ENCODE results near the gene PANK4. TPM values are rescaled to one million over a fixed set of nuclear protein-coding genes. Genes with fewer than 3 reads are reported as not detected.
A peak's percentile ranks its signal among the peaks of the same experiment; 100 is the strongest.

PANK4 gene
- total and polyA plus RNA-seq, 9 of the 15 experiments (the other 6 are each of a cell fraction or from before 2014, with no cell fraction given): 0.93 to 55.6 (median 31.5) TPM

DNA sequence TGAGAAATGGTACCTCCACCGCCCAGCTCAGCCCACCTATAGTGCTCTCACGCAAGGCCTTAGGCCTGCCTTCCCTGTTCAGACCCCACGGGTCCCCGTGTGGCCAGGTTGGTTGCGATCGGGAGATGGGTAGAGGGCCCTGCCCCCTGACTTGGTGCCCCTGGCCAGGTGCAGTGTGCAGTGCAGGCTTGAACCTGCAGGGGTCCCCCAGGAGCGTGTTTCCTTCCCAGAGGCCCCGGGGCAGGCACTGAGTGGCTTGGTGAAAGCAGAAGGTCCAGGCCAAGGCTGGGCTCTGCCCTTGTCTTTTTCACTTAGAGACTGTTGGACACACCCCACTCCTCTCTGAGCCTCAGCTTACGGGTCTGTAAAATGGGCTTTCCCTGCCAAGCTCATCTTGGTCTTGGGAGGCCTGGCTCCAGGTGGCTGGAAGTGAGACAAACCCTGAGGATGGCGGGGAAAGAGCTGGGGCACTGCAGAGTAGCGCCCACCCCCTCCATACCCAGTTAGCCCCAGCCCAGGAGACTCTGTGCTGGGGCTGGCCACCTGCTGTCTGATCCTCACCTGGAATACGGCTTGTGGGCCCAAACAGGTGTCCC lies 13.0 kb upstream of the PANK4 start:
- H3K4me3 ChIP-seq: no peak overlapping the region
- BruUV-seq (replicated peaks): no TSS peak
- WGBS (ENCODE audit: insufficient coverage, low coverage, missing lambda C conversion rate): 45% methylated on average over 9 of the region's 12 CpGs
- H3K79me2 ChIP-seq (ENCODE audit: control insufficient read depth, insufficient read depth, low read length): no peaks in the 10 kb centered on the region
- H4K20me1 ChIP-seq (replicated peaks; ENCODE audit: control insufficient read depth, insufficient read depth, low read length): no peaks in the 10 kb centered on the region
- FAIRE-seq (peak; percentile 83), ATAC-seq (peak; percentile 73), DNase-seq (ENCODE audit: extremely low read depth in 1 of 4, low spot score in 3 of 4) (peak in 3 of 4 experiments; percentile 51 to 69 (median 64))
- peaks cover 38 to 81% of the 10 kb centered on the region in 2 experiments for H3K4me1 ChIP-seq (replicated peaks in 1 of 2; ENCODE audit: control insufficient read depth in 2 of 2, insufficient read depth in 2 of 2, low read length in 2 of 2)
- H3K36me3 ChIP-seq (ENCODE audit: control insufficient read depth, insufficient read depth, low read length): no peaks in the 10 kb centered on the region
- intact Hi-C loops (cut with micrococcal nuclease): no loop called here
- no peak overlapping the region for H3K27ac ChIP-seq (ENCODE audit: extremely low read depth, low read depth, low read length)
- no peak overlapping the region for H3K9ac ChIP-seq (ENCODE audit: insufficient read depth in 1 of 2, low read depth in 2 of 2, low read length in 2 of 2)
- in situ Hi-C loops (cut with MboI): loop anchor here (5.0 to 25.0 kb wide), 2 partner anchors 127 to 352 kb away; partner anchors contain the start of genes FAAP20 and PEX10
- POLR2A ChIA-PET: interaction anchor here (0.6 to 0.7 kb wide), 2 partner anchors 18 to 248 kb away, joined by 3 to 4 read pairs; no protein-coding TSS in a partner anchor
- H2AFZ ChIP-seq (ENCODE audit: low read depth, low read length): no peak overlapping the region
- no peak overlapping the region for H3K4me2 ChIP-seq (ENCODE audit: insufficient read depth, low read length)
- no peaks in the 10 kb centered on the region for H3K9me3 ChIP-seq (replicated peaks; ENCODE audit: control insufficient read depth, insufficient read depth, low read depth, low read length)
- peaks cover 10 to 36% of the 10 kb centered on the region in 2 experiments; a peak in 4 of 5 replicates for H3K27me3 ChIP-seq (ENCODE audit: control insufficient read depth in 2 of 2, insufficient read depth in 2 of 2, low read length in 2 of 2)
- CTCF ChIA-PET (ENCODE audit: low intra/inter-chr PET ratio): no interaction called here
- peaks cover 3% of the 10 kb centered on the region for H3K9me1 ChIP-seq (ENCODE audit: control insufficient read depth, insufficient read depth, low read length)
- no peak for TF ChIP-seq NR0B1 (IDR thresholded peaks at IDR 0.05; ENCODE audit: partially characterized antibody)
- TF ChIP-seq KLF6 (CRISPR knock-in tag; IDR thresholded peaks at IDR 0.05; ENCODE audit: borderline replicate concordance): no peak
- TF ChIP-seq RAD21 (CRISPR knock-in tag; conservative IDR thresholded peaks at IDR 0.05 in 1 of 2, IDR thresholded peaks at IDR 0.05 in 1 of 2): peak in 1 of 2 experiments; percentile 60; a peak in 2 of 4 replicates
- no peak for TF ChIP-seq PPARD (CRISPR knock-in tag; IDR thresholded peaks at IDR 0.05)
- no peak for TF ChIP-seq SMAD1 (IDR thresholded peaks at IDR 0.05; ENCODE audit: low read depth, low read length, partially characterized antibody)
- no peak for TF ChIP-seq ZNF354B (CRISPR knock-in tag; IDR thresholded peaks at IDR 0.05)
- TF ChIP-seq ARNT (IDR thresholded peaks at IDR 0.05): no peak
- TF ChIP-seq POLR2B (IDR thresholded peaks at IDR 0.05; ENCODE audit: low read depth, partially characterized antibody): no peak
- TF ChIP-seq ZNF75A (CRISPR knock-in tag; IDR thresholded peaks at IDR 0.05): no peak
- peak; percentile 55; the same call in 1 of the 2 replicates for TF ChIP-seq SMARCA5 (IDR thresholded peaks at IDR 0.05)
- 0 out of 2 replicates have a peak, but pooled peaks have one; percentile 19 for TF ChIP-seq ESRRA (IDR thresholded peaks at IDR 0.05; ENCODE audit: borderline replicate concordance, low read depth)
- TF ChIP-seq, protein P1, sequence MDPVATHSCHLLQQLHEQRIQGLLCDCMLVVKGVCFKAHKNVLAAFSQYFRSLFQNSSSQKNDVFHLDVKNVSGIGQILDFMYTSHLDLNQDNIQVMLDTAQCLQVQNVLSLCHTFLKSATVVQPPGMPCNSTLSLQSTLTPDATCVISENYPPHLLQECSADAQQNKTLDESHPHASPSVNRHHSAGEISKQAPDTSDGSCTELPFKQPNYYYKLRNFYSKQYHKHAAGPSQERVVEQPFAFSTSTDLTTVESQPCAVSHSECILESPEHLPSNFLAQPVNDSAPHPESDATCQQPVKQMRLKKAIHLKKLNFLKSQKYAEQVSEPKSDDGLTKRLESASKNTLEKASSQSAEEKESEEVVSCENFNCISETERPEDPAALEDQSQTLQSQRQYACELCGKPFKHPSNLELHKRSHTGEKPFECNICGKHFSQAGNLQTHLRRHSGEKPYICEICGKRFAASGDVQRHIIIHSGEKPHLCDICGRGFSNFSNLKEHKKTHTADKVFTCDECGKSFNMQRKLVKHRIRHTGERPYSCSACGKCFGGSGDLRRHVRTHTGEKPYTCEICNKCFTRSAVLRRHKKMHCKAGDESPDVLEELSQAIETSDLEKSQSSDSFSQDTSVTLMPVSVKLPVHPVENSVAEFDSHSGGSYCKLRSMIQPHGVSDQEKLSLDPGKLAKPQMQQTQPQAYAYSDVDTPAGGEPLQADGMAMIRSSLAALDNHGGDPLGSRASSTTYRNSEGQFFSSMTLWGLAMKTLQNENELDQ (CRISPR knock-in tag; IDR thresholded peaks at IDR 0.05; ENCODE audit: borderline replicate concordance): no peak
- TF ChIP-seq PTBP1 (IDR thresholded peaks at IDR 0.05; ENCODE audit: low read depth, low read length): 0 out of 2 replicates have a peak, but pooled peaks have one; percentile 60
- TF ChIP-seq, protein P2, sequence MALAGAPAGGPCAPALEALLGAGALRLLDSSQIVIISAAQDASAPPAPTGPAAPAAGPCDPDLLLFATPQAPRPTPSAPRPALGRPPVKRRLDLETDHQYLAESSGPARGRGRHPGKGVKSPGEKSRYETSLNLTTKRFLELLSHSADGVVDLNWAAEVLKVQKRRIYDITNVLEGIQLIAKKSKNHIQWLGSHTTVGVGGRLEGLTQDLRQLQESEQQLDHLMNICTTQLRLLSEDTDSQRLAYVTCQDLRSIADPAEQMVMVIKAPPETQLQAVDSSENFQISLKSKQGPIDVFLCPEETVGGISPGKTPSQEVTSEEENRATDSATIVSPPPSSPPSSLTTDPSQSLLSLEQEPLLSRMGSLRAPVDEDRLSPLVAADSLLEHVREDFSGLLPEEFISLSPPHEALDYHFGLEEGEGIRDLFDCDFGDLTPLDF (CRISPR knock-in tag; IDR thresholded peaks at IDR 0.05): no peak
- no peak for TF ChIP-seq RHOXF2B (CRISPR knock-in tag; conservative IDR thresholded peaks at IDR 0.05)
